Gastroesophageal sphincter (tissue), 3 donors: Measurements from ENCODE around the gene TPD52L2.

Experiments
- CTCF ChIP-seq, 4 experiments: fragments of 200-600 bp in 2 of 4; fragments of 450-650 bp in 2 of 4; sonication (generic) in 1 of 4; IDR thresholded peaks; one replicate each; pipeline ENCODE4 v1.5.1; 2017 to 2019; ENCODE audit warnings: antibody characterized with exemption in 4 of 4, mild to moderate bottlenecking in 2 of 4, moderate library complexity in 2 of 4
- EP300 ChIP-seq: sonication (generic); formaldehyde crosslinking; IDR thresholded peaks from one replicate; pipeline ENCODE4 v1.6.1; 2017; ENCODE audit warnings: antibody characterized with exemption, mild to moderate bottlenecking
- POLR2A ChIP-seq, 2 donors: fragments of 450-650 bp; IDR thresholded peaks; one replicate each; pipeline ENCODE4 v1.6.1; 2017; ENCODE audit warnings: antibody characterized with exemption in 2 of 2, mild to moderate bottlenecking in 2 of 2, moderate library complexity in 1 of 2
- POLR2AphosphoS5 ChIP-seq: sonication (generic); formaldehyde crosslinking; IDR thresholded peaks from one replicate; pipeline ENCODE4 v1.6.1; 2017; ENCODE audit warnings: antibody characterized with exemption

DNA sequence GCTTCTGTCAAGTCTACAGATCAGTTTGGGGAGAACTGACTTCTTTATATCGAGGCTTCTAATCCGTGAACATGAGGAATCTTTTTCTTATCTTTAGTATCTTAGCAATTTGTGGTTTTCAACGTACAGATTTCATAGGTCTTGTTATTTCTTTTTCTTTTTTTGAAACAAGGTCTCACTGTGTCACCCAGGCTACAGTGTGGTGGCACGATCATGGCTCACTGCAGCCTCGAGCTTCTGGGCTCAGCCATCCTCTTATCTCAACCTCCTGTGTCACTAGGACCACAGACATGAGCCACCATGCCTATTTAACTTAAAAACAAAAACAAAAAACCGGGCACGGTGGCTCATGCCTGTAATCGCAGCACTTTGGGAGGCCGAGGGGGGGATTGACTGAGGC is 59.2 kb downstream of the TPD52L2 start:
- TF ChIP-seq CTCF (IDR thresholded peaks at IDR 0.05) = no peak
- no peak for TF ChIP-seq POLR2A (IDR thresholded peaks at IDR 0.05)
- TF ChIP-seq POLR2AphosphoS5 = no peak
- TF ChIP-seq EP300 = no peak
